Measurements from ENCODE around the gene CCDC181.

CCDC181 gene

DNA sequence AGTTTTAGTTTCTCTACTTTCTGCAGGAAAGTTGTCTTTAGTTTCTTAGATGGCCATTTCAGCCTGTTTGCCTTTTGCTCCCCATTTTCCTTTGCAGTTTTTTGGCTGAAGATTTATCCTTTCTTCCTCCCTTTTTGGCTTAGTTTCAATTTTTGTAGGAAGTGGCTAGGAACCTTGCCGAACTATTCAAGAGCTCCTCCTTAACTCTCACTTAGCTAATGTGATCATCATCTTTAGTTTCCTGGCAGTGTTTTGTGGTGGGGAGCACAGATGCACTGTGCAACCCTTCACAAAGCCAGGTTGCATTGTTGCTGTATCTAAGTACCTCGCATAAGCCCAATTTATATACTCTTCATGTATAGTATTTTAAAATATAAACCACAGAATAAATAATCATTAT lies 28.8 kb upstream of the CCDC181 start:
- DNase-seq (ENCODE audit: extremely low spot score) = no peak
- ChIA-PET POLR2A (no interaction called here), CTCF (no interaction called here)
- TF ChIP-seq, protein P1, sequence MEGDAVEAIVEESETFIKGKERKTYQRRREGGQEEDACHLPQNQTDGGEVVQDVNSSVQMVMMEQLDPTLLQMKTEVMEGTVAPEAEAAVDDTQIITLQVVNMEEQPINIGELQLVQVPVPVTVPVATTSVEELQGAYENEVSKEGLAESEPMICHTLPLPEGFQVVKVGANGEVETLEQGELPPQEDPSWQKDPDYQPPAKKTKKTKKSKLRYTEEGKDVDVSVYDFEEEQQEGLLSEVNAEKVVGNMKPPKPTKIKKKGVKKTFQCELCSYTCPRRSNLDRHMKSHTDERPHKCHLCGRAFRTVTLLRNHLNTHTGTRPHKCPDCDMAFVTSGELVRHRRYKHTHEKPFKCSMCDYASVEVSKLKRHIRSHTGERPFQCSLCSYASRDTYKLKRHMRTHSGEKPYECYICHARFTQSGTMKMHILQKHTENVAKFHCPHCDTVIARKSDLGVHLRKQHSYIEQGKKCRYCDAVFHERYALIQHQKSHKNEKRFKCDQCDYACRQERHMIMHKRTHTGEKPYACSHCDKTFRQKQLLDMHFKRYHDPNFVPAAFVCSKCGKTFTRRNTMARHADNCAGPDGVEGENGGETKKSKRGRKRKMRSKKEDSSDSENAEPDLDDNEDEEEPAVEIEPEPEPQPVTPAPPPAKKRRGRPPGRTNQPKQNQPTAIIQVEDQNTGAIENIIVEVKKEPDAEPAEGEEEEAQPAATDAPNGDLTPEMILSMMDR (IDR thresholded peaks at IDR 0.05; ENCODE audit: control extremely low read depth, extremely low read depth, low read depth, missing control alignments) = no peak

DNA sequence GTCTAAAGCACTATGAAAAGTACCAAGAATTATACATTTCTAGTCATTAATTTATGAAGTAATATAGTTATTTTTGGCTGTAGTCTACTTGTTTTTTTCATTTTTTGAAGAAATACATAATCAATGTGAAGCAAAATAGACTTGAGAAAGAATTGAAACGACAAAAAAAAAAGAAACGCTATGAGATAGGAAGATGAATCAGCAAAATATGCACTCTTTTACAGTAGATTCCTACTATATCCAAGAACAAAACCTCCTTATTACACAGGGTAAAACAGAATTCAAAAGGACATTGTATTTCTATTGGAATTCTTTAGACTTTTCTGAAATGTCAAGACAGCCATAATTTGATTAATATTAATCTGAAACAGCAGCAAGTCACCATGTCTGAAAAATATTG lies 25.6 kb upstream of the CCDC181 start:
- ChIA-PET POLR2A (no interaction called here), CTCF (interaction anchor here (1.2 kb wide), 1 partner anchor 8 kb away, joined by 5 read pairs; no protein-coding TSS in a partner anchor)
- DNase-seq (ENCODE audit: extremely low spot score) = no peak
- TF ChIP-seq, protein P1 (IDR thresholded peaks at IDR 0.05; ENCODE audit: control extremely low read depth, extremely low read depth, low read depth, missing control alignments) = no peak

DNA sequence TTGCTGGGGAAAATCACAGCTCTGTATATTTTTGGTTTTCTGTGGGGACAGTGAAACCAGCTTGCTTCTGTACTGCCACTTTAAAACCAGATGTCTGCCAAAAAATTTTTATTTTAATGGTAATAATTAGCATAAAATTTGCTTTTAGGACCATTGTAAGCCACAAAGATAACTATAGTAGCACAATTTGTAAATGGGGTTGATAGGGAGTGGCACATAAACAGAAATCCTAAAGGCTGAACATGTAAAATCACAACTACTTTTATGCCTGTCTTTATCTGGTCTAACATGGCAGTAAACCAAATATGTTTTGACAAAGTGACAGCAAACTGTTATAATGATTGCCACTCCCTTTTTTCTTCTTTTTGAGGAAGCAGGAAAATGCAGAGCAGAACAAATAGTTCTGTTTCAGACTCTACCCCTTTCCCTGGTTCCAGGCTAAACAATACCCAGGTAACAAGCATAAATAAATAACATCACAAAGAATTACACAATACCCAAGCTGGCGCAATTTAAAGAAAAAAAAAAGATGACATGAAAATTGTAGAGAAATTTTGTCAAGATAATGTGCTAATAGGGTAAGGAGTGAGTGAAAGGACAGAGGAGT lies 24.0 kb upstream of the CCDC181 start:
- ChIA-PET POLR2A (no interaction called here), CTCF (interaction anchor here (1.2 to 1.3 kb wide), 2 partner anchors 10 to 13 kb away, joined by 3 to 5 read pairs; no protein-coding TSS in a partner anchor)
- no peak for DNase-seq (ENCODE audit: extremely low spot score)
- TF ChIP-seq, protein P1 (IDR thresholded peaks at IDR 0.05; ENCODE audit: control extremely low read depth, extremely low read depth, low read depth, missing control alignments) = no peak

DNA sequence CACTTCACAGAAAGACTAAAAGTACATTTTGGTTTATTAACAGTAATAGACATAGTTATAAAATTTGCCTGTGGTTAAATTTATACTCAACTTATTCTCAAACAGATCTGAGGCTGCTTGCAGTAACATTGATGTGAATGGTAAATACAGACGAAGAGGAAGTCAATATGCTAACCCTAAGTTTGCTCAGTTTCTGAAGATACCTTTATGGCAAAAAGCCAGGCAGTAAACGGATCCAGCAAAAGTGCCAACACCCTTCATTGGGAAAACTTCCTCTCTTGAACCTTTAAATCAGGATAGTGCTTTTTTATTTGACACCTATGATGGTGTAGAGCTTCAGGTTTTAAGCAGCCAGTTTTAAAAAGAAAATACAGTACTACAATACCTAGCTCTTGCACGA lies 16.6 kb upstream of the CCDC181 start:
- TF ChIP-seq, protein P1 (IDR thresholded peaks at IDR 0.05; ENCODE audit: control extremely low read depth, extremely low read depth, low read depth, missing control alignments) = no peak
- ChIA-PET CTCF (no interaction called here), POLR2A (no interaction called here)
- no peak for DNase-seq (ENCODE audit: extremely low spot score)

DNA sequence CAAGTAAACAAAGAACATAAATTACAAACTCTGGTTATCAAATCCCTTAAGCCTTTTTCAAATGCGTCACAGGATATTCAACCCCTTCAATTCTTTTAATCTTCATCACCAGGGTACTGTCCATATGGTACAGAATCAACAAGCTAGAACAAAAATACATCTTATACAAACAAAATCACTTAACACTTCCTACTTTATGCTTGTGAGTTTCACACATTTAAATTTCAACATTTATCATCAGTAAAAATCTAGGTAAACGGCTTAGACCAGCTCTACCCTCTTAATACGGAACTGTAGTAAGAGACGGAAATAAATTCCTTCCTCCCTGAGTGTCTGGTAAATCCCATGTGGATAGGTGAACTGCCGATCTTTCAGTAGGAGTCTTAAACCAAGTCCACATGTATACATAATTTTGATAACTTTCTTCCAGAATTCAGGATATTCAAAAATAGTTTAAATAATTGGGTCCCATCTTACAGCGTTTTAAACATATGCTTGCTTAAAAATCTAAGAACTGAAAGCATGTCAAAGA lies 1.0 kb downstream of the CCDC181 start:
- POLR2A ChIA-PET = no interaction called here
- TF ChIP-seq, protein P1 (IDR thresholded peaks at IDR 0.05; ENCODE audit: control extremely low read depth, extremely low read depth, low read depth, missing control alignments) = no peak
- CTCF ChIA-PET = interaction anchor here (1.1 to 2.1 kb wide), 5 partner anchors 9 to 823 kb away, joined by 3 to 11 read pairs (median 4); no protein-coding TSS in a partner anchor
- no peak for DNase-seq (ENCODE audit: extremely low spot score)

DNA sequence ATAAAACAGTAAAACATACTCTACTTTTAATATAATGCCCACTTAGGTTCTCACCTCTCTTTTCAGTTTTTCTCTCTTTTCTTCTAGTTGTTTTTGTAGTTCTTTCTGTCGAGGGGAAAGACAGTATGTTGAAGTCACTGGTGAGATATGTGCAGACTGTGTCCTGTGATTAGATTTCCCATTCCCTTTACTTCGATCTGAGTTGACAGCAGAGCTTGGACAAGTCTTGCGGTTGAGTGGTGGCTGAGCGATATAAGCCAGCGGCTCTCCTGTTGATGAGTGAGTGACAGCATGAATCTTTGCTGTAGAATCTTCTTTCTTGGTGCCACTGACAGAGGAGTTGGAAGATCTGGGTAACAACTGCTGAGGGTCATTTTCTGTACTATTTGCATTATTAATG lies 6.0 kb downstream of the CCDC181 start:
- POLR2A ChIA-PET = no interaction called here
- no peak for DNase-seq (ENCODE audit: extremely low spot score)

More for the DNA sequence above, 6.0 kb downstream of the CCDC181 start:
- CTCF ChIA-PET = no interaction called here
- TF ChIP-seq, protein P1 (IDR thresholded peaks at IDR 0.05; ENCODE audit: control extremely low read depth, extremely low read depth, low read depth, missing control alignments) = no peak

All from GM10248 (cell line).